ENCODE results near the gene POU6F2.
"Not testable (repeated sequence)": the region's sequence is repeated elsewhere in the genome, so short reads cannot be mapped to it uniquely, and the experiment has no call there.

The POU6F2 gene

GRCh38 chr7:39001595-39001994, 23.9 kb downstream of the POU6F2 start:
- DNase-seq (ENCODE audit: low read depth) = no peak

- DNase-seq (ENCODE audit: low read depth) = no peak
Measured at GRCh38 chr7:39002755-39003154, 25.0 kb downstream of the POU6F2 start.

- no peak for DNase-seq (ENCODE audit: low read depth)
Measured at GRCh38 chr7:39005036-39005435, 27.3 kb downstream of the POU6F2 start.

GRCh38 chr7:39005461-39005860, 27.8 kb downstream of the POU6F2 start:
- no peak for DNase-seq (ENCODE audit: low read depth)

GRCh38 chr7:39013049-39013939, 35.6 kb downstream of the POU6F2 start:
- DNase-seq (ENCODE audit: low read depth) = not testable (repeated sequence)

- DNase-seq (ENCODE audit: low read depth) = no peak
Measured at GRCh38 chr7:39016609-39017008, 38.9 kb downstream of the POU6F2 start.

GRCh38 chr7:39017369-39017915, 39.7 kb downstream of the POU6F2 start:
- peak; percentile 1 for DNase-seq (ENCODE audit: low read depth)

- DNase-seq (ENCODE audit: low read depth) = no peak
Measured at GRCh38 chr7:39022796-39023195, 45.1 kb downstream of the POU6F2 start.

- DNase-seq (ENCODE audit: low read depth) = no peak
Measured at GRCh38 chr7:39027491-39027890, 49.8 kb downstream of the POU6F2 start.

GRCh38 chr7:39033885-39034624, 56.3 kb downstream of the POU6F2 start:
- no peak for DNase-seq (ENCODE audit: low read depth)

GRCh38 chr7:39035156-39035555, 57.4 kb downstream of the POU6F2 start:
- DNase-seq (ENCODE audit: low read depth) = no peak

GRCh38 chr7:39035903-39036302, 58.2 kb downstream of the POU6F2 start:
- no peak for DNase-seq (ENCODE audit: low read depth)

- no peak for DNase-seq (ENCODE audit: low read depth)
Measured at GRCh38 chr7:39042670-39043069, 65.0 kb downstream of the POU6F2 start.

GRCh38 chr7:39043531-39043930, 65.8 kb downstream of the POU6F2 start:
- no peak for DNase-seq (ENCODE audit: low read depth)

GRCh38 chr7:39044489-39044888, 66.8 kb downstream of the POU6F2 start:
- DNase-seq (ENCODE audit: low read depth) = no peak

GRCh38 chr7:39045231-39045630, 67.5 kb downstream of the POU6F2 start:
- no peak for DNase-seq (ENCODE audit: low read depth)

- DNase-seq (ENCODE audit: low read depth) = no peak
Measured at GRCh38 chr7:39051279-39051678, 73.6 kb downstream of the POU6F2 start.

- DNase-seq (ENCODE audit: low read depth) = no peak
Measured at GRCh38 chr7:39051707-39052106, 74.0 kb downstream of the POU6F2 start.

GRCh38 chr7:39054731-39055130, 77.0 kb downstream of the POU6F2 start:
- DNase-seq (ENCODE audit: low read depth) = no peak

- DNase-seq (ENCODE audit: low read depth) = no peak
Measured at GRCh38 chr7:39056153-39056552, 78.4 kb downstream of the POU6F2 start.

GRCh38 chr7:39062811-39063210, 85.1 kb downstream of the POU6F2 start:
- no peak for DNase-seq (ENCODE audit: low read depth)

GRCh38 chr7:39069031-39069430, 91.3 kb downstream of the POU6F2 start:
- no peak for DNase-seq (ENCODE audit: low read depth)

All from EH (cell line).